ENCODE results near the gene DMXL1.

DNA sequence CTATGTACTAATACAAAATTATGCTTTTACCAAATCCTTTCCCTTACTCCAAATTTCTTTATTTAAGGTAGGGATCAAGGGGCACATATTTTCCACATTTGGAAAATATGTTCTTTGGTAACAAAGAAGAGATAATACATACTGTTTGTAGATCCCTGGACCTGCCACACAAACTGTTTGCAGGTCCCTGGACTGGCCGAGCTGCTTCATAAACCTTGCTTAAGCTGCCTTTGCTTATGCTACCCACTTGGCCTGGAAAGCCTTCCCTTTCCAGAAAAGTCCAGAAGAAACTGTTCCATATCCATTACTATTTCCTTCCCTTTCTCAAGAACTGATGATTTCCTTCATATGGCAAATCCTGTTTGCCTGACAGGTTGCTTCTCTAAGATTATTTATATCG, 22.6 kb upstream of the DMXL1 start:
- TF ChIP-seq, protein P1, sequence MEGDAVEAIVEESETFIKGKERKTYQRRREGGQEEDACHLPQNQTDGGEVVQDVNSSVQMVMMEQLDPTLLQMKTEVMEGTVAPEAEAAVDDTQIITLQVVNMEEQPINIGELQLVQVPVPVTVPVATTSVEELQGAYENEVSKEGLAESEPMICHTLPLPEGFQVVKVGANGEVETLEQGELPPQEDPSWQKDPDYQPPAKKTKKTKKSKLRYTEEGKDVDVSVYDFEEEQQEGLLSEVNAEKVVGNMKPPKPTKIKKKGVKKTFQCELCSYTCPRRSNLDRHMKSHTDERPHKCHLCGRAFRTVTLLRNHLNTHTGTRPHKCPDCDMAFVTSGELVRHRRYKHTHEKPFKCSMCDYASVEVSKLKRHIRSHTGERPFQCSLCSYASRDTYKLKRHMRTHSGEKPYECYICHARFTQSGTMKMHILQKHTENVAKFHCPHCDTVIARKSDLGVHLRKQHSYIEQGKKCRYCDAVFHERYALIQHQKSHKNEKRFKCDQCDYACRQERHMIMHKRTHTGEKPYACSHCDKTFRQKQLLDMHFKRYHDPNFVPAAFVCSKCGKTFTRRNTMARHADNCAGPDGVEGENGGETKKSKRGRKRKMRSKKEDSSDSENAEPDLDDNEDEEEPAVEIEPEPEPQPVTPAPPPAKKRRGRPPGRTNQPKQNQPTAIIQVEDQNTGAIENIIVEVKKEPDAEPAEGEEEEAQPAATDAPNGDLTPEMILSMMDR (conservative IDR thresholded peaks at IDR 0.05; ENCODE audit: low read depth, low read length) = no peak
- no peak for TF ChIP-seq EZH2 (IDR thresholded peaks at IDR 0.05; ENCODE audit: low read length, unreplicated experiment)
